CD4-positive, CD25-positive, alpha-beta regulatory T cell (primary cell): Measurements from ENCODE around the gene RASGEF1C. TPM values are rescaled to one million over a fixed set of nuclear protein-coding genes. Genes with fewer than 3 reads are reported as not detected.
"Not testable (repeated sequence)": the region's sequence is repeated elsewhere in the genome, so short reads cannot be mapped to it uniquely, and the experiment has no call there.

Source experiments
- ATAC-seq, 2 donors: fragments of 150-1000 bp; cut with Tn5 transposase; one replicate each; pipeline ENCODE4 v1.10.0; 2021; ENCODE audit warnings: low read depth in 2 of 2, moderate number of reproducible peaks in 2 of 2, moderate library complexity in 1 of 2
- DNase-seq, 3 donors: peaks; one replicate each; pipeline versions ENCODE4 v3.0.0 to v3.0.0-alpha.2; 2012 to 2022; ENCODE audit warnings: mixed read lengths in 1 of 3
- H3K27ac ChIP-seq: one replicate; pipeline ENCODE4 v1.7.0; 2013; ENCODE audit warnings: mild to moderate bottlenecking, low read length; ENCODE audit not compliant: insufficient read depth, poor library complexity, severe bottlenecking
- H3K27me3 ChIP-seq: one replicate; pipeline ENCODE4 v1.7.0; 2013; ENCODE audit warnings: low read length; ENCODE audit not compliant: control insufficient read depth, insufficient read depth
- H3K36me3 ChIP-seq: one replicate; pipeline ENCODE4 v1.7.0; 2013; ENCODE audit warnings: mild to moderate bottlenecking, low read length, moderate library complexity; ENCODE audit not compliant: control insufficient read depth, insufficient read depth
- H3K4me1 ChIP-seq: 2 replicates; pipeline ENCODE4 v1.7.0; 2013; ENCODE audit warnings: mild to moderate bottlenecking, low read length; ENCODE audit not compliant: insufficient read depth, control insufficient read depth, poor library complexity, severe bottlenecking
- H3K4me3 ChIP-seq: one replicate; pipeline ENCODE4 v1.7.0; 2013; ENCODE audit warnings: low read depth, mild to moderate bottlenecking, low read length, moderate library complexity
- H3K9me3 ChIP-seq, 2 experiments: 1 replicate in 1 of 2; 2 replicates in 1 of 2; pipeline ENCODE4 v1.7.0; 2013; ENCODE audit warnings: low read length in 2 of 2, mild to moderate bottlenecking in 1 of 2, moderate library complexity in 1 of 2; ENCODE audit not compliant: control insufficient read depth in 2 of 2
- H3K27ac Mint-ChIP-seq, 3 donors: one replicate each; pipeline ENCODE4 v1.8.0; 2020 to 2022; ENCODE audit warnings: mild to moderate bottlenecking in 3 of 3, mixed read lengths in 3 of 3, moderate library complexity in 2 of 3
- H3K27me3 Mint-ChIP-seq: one replicate; pipeline ENCODE4 v1.8.0; 2022; ENCODE audit warnings: mild to moderate bottlenecking, mixed read lengths
- H3K36me3 Mint-ChIP-seq: one replicate; pipeline ENCODE4 v1.8.0; 2020; ENCODE audit warnings: mixed read lengths
- H3K4me1 Mint-ChIP-seq, 4 donors: one replicate each; pipeline ENCODE4 v1.8.0; 2020 to 2022; ENCODE audit warnings: mixed read lengths in 4 of 4, mild to moderate bottlenecking in 1 of 4
- H3K4me3 Mint-ChIP-seq, 4 donors: one replicate each; pipeline ENCODE4 v1.8.0; 2020 to 2022; ENCODE audit warnings: mild to moderate bottlenecking in 4 of 4, mixed read lengths in 4 of 4, moderate library complexity in 3 of 4
- H3K9me3 Mint-ChIP-seq, 7 donors: one replicate each; pipeline ENCODE4 v1.8.0; 2020 to 2022; ENCODE audit warnings: mixed read lengths in 7 of 7, mild to moderate bottlenecking in 3 of 7, moderate library complexity in 2 of 7
- polyA plus RNA-seq, 4 donors: library from polyadenylated mRNA; unstranded; fragments of 300-500 nt; fragmentation: Illumina TruSeq; gene quantifications; one replicate each; pipeline ENCODE4 v1.2.3, GENCODE V29; 2021
- total RNA-seq: library from RNA; stranded (reverse); gene quantifications from one replicate; pipeline ENCODE4 v1.2.3, GENCODE V29; 2022

Gene RASGEF1C
- total and polyA plus RNA-seq, 5 donors from 2014 or later, result not detected

DNA sequence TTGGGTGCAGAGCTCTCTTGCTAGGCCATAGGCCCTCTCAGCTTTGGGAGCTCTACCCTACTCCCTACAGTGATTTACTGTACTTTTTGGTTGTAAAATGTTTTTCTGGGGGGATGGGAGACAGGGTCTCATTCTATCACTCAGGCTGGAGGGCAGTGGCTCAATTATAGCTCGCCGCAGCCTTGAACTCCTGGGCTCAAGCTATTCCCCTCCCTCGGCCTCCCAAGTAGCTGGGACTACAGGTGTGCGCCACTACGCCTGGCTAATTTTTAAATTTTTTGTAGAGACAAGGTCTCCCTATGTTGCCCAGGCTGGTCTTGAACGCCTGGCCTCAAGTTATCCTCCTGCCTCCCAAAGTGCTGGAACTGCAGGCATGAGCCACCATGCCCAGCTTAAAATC, 115.8 kb downstream of the RASGEF1C start:
- no peak for DNase-seq
- Mint-ChIP-seq H3K27me3 (peaks cover 17% of the 10 kb centered on the region), H3K4me3 (no peak overlapping the region), H3K36me3 (no peaks in the 10 kb centered on the region), H3K9me3 (no peaks in the 10 kb centered on the region), H3K4me1 (peaks cover 0 to 8% (median 0%) of the 10 kb centered on the region in 4 donors), H3K27ac (peak overlapping the region in 1 of 3 donors; percentile 89)
- ATAC-seq, result no peak
- Histone ChIP-seq H3K9me3 (no peaks in the 10 kb centered on the region), H3K4me3 (no peak overlapping the region), H3K4me1 (peaks cover 9% of the 10 kb centered on the region), H3K27ac (no peak overlapping the region), H3K27me3 (no peaks in the 10 kb centered on the region), H3K36me3 (no peaks in the 10 kb centered on the region)

DNA sequence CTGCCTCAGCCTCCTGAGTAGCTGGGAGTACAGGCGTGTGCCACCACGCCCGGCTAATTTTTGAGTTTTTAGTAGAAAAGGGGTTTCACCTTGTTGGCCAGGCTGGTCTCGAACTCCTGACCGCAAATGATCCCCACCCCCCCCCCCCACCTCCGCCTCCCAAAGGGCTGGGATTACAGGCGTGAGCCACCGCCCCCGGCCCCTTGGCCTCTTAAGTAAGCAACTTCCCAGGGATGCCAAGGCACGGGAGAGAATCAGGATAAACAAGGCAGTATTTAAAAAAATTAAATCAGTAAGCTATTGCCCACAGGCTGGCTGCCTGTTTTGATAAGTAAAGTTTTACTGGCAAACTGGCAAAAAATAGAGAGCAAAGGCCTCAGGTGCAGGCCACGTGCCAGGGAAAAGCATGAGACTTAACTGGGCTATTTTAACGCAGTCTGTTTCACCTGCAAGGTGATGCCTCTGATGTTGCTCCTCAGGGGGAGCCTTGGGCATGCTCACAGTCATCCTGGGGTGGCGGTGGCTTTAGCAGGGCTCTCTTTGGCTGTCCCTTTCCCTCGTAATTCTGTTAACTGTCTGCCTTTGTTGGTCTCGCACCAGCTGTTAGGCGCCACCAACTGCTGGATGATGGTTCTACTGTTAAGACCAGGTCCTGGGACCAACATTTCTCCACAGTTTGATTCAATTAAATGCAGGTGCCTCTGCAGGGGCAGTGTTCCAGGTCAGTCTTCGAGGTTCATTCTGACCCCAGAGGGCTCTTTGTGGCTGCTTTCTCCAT, 118.1 kb downstream of the RASGEF1C start:
- no peaks in the 10 kb centered on the region for H3K36me3 ChIP-seq
- H3K4me3 ChIP-seq, result no peak overlapping the region
- ATAC-seq (no peak), DNase-seq (no peak)
- H3K9me3 ChIP-seq, result no peaks in the 10 kb centered on the region
- no peaks in the 10 kb centered on the region for H3K36me3 Mint-ChIP-seq
- no peaks in the 10 kb centered on the region for H3K27me3 ChIP-seq
- H3K27ac ChIP-seq, result no peak overlapping the region
- H3K27ac Mint-ChIP-seq, result no peak overlapping the region
- no peaks in the 10 kb centered on the region for H3K9me3 Mint-ChIP-seq
- peaks cover 0 to 14% (median under 1%) of the 10 kb centered on the region in 4 donors for H3K4me1 Mint-ChIP-seq
- H3K4me1 ChIP-seq, result peaks cover 9% of the 10 kb centered on the region
- H3K4me3 Mint-ChIP-seq, result peak overlapping the region; percentile 47 to 89 (median 62)
- H3K27me3 Mint-ChIP-seq, result peaks cover 17% of the 10 kb centered on the region

DNA sequence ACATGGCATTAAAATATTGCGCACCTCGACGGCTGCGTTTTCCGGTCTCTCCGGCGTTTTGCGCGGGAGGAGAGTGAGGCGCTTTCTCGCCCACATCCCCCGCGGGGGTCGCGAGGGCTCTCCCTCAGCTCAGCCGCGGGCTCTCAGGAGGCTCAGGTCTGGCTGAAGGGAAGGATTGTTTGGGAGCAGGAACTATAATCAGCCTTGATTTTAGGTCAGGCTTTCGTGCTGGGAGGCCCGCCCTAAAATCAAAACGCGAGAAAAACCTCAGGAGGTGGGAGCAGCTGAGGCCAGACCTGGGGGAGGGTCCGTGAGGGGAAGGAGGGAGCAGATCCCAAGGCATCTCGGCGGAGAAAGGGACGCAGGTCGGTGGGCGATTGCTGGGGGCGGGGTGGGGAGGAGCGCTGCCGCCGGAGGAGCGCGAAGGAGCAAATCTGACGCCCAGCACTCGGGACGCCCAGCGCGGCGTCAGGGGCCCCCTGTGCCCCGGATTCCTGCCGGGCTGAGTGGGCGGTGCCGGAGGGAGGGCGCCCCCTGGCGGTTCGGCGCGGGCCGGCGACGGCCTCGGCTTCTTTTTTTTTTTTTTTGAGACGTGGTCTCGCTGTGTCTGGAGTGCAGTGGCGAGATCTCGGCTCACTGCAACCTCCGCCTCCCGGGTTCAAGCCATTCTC, 118.8 kb downstream of the RASGEF1C start:
- peak overlapping the region in 2 of 3 donors; percentile 86 to 95 for H3K27ac Mint-ChIP-seq
- peak overlapping the region; percentile 44 to 89 (median 84) for H3K4me3 Mint-ChIP-seq
- no peaks in the 10 kb centered on the region for H3K36me3 Mint-ChIP-seq
- no peaks in the 10 kb centered on the region for H3K36me3 ChIP-seq
- peaks cover 17% of the 10 kb centered on the region for H3K27me3 Mint-ChIP-seq
- ATAC-seq (peak; percentile 72 to 85), DNase-seq (peak; percentile 59 to 79 (median 64))
- peaks cover 0 to 18% (median 5%) of the 10 kb centered on the region in 4 donors for H3K4me1 Mint-ChIP-seq
- H3K27ac ChIP-seq, result peak overlapping the region; percentile 41
- H3K9me3 ChIP-seq, result no peaks in the 10 kb centered on the region
- H3K4me1 ChIP-seq, result peaks cover 9% of the 10 kb centered on the region
- H3K4me3 ChIP-seq, result no peak overlapping the region
- no peaks in the 10 kb centered on the region for H3K9me3 Mint-ChIP-seq
- no peaks in the 10 kb centered on the region for H3K27me3 ChIP-seq

DNA sequence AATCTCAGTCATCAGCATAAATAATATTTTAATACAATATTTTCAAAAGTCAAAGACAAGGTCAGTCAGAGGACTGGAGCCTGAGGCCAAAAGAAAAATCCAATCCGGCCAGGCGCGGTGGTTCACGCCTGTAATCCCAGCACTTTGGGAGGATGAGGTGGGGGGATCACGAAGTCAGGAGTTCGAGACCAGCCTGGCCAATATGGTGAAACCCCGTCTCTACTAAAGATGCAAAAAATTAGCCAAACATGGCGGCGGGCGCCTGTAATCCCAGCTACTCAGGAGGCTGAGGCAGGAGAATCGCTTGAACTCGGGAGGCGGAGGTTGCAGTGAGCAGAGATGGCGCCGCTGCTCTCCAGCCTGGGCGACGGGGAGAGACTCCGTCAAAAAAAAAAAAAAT, 119.4 kb downstream of the RASGEF1C start:
- Mint-ChIP-seq H3K4me3 (peak overlapping the region in 3 of 4 donors; percentile 44 to 89 (median 81)), H3K27me3 (peaks cover 21% of the 10 kb centered on the region), H3K4me1 (peaks cover 0 to 18% (median 5%) of the 10 kb centered on the region in 4 donors), H3K27ac (peak overlapping the region in 1 of 3 donors; percentile 86)
- H3K9me3 ChIP-seq, H3K9me3 Mint-ChIP-seq, H3K36me3 ChIP-seq, H3K4me1 ChIP-seq, DNase-seq, H3K36me3 Mint-ChIP-seq, H3K27ac ChIP-seq, ATAC-seq, H3K4me3 ChIP-seq, H3K27me3 ChIP-seq: not testable (repeated sequence)

DNA sequence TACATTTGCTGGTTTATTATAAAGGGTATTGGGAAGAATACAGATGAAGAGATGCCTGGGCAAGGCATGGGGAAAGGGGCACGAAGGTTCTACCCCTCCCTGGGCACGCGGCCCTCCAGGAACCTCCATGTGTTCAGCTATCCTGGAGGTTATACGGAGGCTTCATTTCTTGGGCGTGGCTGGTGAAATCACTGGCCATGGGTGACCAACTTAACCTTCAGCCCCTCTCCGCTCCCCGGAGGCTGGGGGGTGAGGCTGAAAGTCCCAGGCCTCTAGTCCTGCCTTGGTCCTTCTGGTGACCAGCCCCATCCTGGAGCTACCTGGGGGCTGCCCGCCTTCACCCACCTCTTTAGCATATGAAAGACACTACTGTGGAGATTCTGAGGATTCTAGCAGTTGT, 120.5 kb downstream of the RASGEF1C start:
- no peak overlapping the region for H3K4me3 ChIP-seq
- Mint-ChIP-seq H3K27ac (peak overlapping the region in 1 of 3 donors; percentile 62), H3K4me3 (peak overlapping the region in 1 of 4 donors; percentile 57), H3K36me3 (no peaks in the 10 kb centered on the region), H3K27me3 (peaks cover 27% of the 10 kb centered on the region), H3K9me3 (no peaks in the 10 kb centered on the region), H3K4me1 (peaks cover 0 to 18% (median 5%) of the 10 kb centered on the region in 4 donors)
- ATAC-seq, result no peak
- no peak for DNase-seq
- H3K4me1 ChIP-seq, result peaks cover 9% of the 10 kb centered on the region
- H3K36me3 ChIP-seq, result no peaks in the 10 kb centered on the region
- H3K27me3 ChIP-seq, result no peaks in the 10 kb centered on the region
- no peaks in the 10 kb centered on the region for H3K9me3 ChIP-seq
- no peak overlapping the region for H3K27ac ChIP-seq

DNA sequence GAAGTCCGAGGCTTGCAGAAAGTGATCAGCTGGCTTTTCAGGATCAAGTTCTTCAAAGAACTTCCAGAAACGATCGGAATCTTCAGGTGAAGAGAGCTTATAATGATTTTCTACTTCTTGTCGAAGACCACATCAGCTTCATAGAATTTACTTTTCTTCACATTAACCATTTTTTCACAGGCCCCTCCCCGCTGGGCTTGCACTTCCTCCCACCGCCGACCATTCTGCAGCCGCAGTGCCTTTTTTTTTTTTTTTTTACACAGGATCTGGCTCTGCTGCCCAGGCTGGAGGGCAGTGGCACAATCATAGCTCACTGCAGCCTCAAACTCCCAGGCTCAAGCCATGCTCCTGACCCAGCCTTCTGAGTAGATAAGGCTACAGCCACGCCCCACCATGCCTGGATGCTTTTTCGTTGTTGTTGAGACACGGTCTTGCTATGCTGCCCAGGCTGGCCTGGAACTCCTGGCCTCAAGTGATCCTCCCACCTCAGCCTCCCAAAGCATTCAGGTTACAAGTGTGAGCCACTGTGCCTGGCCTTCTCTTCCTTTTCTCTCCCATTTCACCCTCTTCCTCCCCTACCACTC, 122.1 kb downstream of the RASGEF1C start:
- no peak for ATAC-seq
- Histone ChIP-seq H3K4me3 (no peak overlapping the region), H3K36me3 (no peaks in the 10 kb centered on the region), H3K27me3 (no peaks in the 10 kb centered on the region), H3K4me1 (peaks cover 9% of the 10 kb centered on the region), H3K9me3 (no peaks in the 10 kb centered on the region), H3K27ac (no peak overlapping the region)
- DNase-seq, result no peak
- H3K27ac Mint-ChIP-seq, result peak overlapping the region in 2 of 3 donors; percentile 58 to 68
- peaks cover 0 to 18% (median 5%) of the 10 kb centered on the region in 4 donors for H3K4me1 Mint-ChIP-seq
- H3K9me3 Mint-ChIP-seq, result no peaks in the 10 kb centered on the region
- no peaks in the 10 kb centered on the region for H3K36me3 Mint-ChIP-seq
- no peak overlapping the region for H3K4me3 Mint-ChIP-seq
- H3K27me3 Mint-ChIP-seq, result peaks cover 29% of the 10 kb centered on the region

DNA sequence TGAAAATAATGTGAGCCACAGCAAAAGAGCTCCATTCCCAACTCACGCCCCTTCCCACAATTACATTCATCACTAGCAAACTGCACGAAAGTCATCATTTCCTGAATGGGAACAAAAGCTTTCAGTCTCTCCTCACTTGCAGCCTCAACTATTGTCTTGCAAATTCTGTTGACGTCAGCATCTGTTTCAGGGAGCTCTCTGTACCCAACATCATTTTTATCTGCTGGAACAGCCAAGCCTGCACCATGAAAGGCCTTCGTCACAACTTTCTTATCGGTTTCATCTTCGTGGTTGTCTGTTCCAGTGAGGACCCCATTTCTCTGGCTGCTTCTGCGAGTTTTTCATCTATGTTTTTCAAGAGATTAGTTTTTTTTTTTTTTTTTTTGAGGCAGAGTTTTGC, 123.2 kb downstream of the RASGEF1C start:
- no peak for ATAC-seq

More for the DNA sequence above, 123.2 kb downstream of the RASGEF1C start:
- H3K4me1 Mint-ChIP-seq, result peaks cover 0 to 13% (median 5%) of the 10 kb centered on the region in 4 donors
- H3K4me3 Mint-ChIP-seq, result peak overlapping the region in 1 of 4 donors; percentile 8
- H3K27me3 ChIP-seq, result peaks cover 2% of the 10 kb centered on the region
- H3K36me3 ChIP-seq, result no peaks in the 10 kb centered on the region
- DNase-seq, result peak in 1 of 3 donors; percentile 48
- no peak overlapping the region for H3K4me3 ChIP-seq
- H3K9me3 Mint-ChIP-seq, result no peaks in the 10 kb centered on the region
- no peaks in the 10 kb centered on the region for H3K9me3 ChIP-seq
- no peaks in the 10 kb centered on the region for H3K36me3 Mint-ChIP-seq
- H3K27ac Mint-ChIP-seq, result no peak overlapping the region
- no peak overlapping the region for H3K27ac ChIP-seq
- peaks cover 27% of the 10 kb centered on the region for H3K27me3 Mint-ChIP-seq
- H3K4me1 ChIP-seq, result peaks cover 5% of the 10 kb centered on the region
